ENCODE results near the gene SIPA1L3.

DNA sequence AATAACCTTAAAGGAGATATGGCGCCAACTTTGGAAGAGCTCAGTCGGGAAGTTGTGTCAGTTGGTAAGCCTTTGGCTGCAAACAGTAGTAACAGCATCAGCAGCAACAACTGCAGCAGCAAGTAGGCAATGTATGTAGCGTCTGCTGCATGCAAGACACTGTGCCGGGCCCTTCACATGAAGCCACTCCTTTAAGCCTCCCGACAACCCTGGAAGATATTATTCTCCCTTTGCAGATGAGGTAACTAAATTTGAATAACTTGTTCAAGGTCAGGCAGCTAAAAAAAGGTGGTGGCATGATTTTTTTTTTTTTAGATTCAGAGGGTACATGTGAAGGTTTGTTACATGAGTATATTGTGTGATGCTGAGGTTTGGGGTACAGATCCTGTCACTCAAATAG is 19.7 kb downstream of the SIPA1L3 start:
- no peak for TF ChIP-seq POLR2AphosphoS5 (IDR thresholded peaks at IDR 0.05; ENCODE audit: low read depth, low read length)
- TF ChIP-seq, protein P1, sequence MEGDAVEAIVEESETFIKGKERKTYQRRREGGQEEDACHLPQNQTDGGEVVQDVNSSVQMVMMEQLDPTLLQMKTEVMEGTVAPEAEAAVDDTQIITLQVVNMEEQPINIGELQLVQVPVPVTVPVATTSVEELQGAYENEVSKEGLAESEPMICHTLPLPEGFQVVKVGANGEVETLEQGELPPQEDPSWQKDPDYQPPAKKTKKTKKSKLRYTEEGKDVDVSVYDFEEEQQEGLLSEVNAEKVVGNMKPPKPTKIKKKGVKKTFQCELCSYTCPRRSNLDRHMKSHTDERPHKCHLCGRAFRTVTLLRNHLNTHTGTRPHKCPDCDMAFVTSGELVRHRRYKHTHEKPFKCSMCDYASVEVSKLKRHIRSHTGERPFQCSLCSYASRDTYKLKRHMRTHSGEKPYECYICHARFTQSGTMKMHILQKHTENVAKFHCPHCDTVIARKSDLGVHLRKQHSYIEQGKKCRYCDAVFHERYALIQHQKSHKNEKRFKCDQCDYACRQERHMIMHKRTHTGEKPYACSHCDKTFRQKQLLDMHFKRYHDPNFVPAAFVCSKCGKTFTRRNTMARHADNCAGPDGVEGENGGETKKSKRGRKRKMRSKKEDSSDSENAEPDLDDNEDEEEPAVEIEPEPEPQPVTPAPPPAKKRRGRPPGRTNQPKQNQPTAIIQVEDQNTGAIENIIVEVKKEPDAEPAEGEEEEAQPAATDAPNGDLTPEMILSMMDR (IDR thresholded peaks at IDR 0.05), result no peak

Data from Panc1 (cell line).